ENCODE results near the gene HORMAD1.

HORMAD1 gene

GRCh38 chr1:150753416-150753815 lies 32.7 kb upstream of the HORMAD1 start:
- no peak overlapping the region for H3K4me3 ChIP-seq (replicated peaks; ENCODE audit: insufficient read depth, low read length)
- H3K27me3 ChIP-seq (ENCODE audit: insufficient read depth, poor library complexity, severe bottlenecking), result no peaks in the 10 kb centered on the region
- no peak overlapping the region for H3K27ac ChIP-seq (replicated peaks)
- DNase-seq (ENCODE audit: low read depth in 1 of 2, low spot score in 1 of 2), result no peak
- TF ChIP-seq GABPA (IDR thresholded peaks at IDR 0.05; ENCODE audit: low read depth) (no peak), SPI1 (IDR thresholded peaks at IDR 0.05; ENCODE audit: borderline replicate concordance, low read depth) (no peak), POLR2AphosphoS5 (IDR thresholded peaks at IDR 0.05; ENCODE audit: low read depth) (no peak)
- TF ChIP-seq, protein P1, sequence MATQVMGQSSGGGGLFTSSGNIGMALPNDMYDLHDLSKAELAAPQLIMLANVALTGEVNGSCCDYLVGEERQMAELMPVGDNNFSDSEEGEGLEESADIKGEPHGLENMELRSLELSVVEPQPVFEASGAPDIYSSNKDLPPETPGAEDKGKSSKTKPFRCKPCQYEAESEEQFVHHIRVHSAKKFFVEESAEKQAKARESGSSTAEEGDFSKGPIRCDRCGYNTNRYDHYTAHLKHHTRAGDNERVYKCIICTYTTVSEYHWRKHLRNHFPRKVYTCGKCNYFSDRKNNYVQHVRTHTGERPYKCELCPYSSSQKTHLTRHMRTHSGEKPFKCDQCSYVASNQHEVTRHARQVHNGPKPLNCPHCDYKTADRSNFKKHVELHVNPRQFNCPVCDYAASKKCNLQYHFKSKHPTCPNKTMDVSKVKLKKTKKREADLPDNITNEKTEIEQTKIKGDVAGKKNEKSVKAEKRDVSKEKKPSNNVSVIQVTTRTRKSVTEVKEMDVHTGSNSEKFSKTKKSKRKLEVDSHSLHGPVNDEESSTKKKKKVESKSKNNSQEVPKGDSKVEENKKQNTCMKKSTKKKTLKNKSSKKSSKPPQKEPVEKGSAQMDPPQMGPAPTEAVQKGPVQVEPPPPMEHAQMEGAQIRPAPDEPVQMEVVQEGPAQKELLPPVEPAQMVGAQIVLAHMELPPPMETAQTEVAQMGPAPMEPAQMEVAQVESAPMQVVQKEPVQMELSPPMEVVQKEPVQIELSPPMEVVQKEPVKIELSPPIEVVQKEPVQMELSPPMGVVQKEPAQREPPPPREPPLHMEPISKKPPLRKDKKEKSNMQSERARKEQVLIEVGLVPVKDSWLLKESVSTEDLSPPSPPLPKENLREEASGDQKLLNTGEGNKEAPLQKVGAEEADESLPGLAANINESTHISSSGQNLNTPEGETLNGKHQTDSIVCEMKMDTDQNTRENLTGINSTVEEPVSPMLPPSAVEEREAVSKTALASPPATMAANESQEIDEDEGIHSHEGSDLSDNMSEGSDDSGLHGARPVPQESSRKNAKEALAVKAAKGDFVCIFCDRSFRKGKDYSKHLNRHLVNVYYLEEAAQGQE (IDR thresholded peaks at IDR 0.05; ENCODE audit: insufficient replicate concordance, low read depth), result no peak
- TF ChIP-seq, protein P2, sequence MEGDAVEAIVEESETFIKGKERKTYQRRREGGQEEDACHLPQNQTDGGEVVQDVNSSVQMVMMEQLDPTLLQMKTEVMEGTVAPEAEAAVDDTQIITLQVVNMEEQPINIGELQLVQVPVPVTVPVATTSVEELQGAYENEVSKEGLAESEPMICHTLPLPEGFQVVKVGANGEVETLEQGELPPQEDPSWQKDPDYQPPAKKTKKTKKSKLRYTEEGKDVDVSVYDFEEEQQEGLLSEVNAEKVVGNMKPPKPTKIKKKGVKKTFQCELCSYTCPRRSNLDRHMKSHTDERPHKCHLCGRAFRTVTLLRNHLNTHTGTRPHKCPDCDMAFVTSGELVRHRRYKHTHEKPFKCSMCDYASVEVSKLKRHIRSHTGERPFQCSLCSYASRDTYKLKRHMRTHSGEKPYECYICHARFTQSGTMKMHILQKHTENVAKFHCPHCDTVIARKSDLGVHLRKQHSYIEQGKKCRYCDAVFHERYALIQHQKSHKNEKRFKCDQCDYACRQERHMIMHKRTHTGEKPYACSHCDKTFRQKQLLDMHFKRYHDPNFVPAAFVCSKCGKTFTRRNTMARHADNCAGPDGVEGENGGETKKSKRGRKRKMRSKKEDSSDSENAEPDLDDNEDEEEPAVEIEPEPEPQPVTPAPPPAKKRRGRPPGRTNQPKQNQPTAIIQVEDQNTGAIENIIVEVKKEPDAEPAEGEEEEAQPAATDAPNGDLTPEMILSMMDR (IDR thresholded peaks at IDR 0.05; ENCODE audit: insufficient read depth, low read length), result no peak

- Histone ChIP-seq H3K27me3 (ENCODE audit: insufficient read depth, poor library complexity, severe bottlenecking) (no peaks in the 10 kb centered on the region), H3K4me3 (replicated peaks; ENCODE audit: insufficient read depth, low read length) (no peak overlapping the region), H3K27ac (replicated peaks) (no peak overlapping the region)
- TF ChIP-seq GABPA (IDR thresholded peaks at IDR 0.05; ENCODE audit: low read depth) (no peak), POLR2AphosphoS5 (IDR thresholded peaks at IDR 0.05; ENCODE audit: low read depth) (no peak), SPI1 (IDR thresholded peaks at IDR 0.05; ENCODE audit: borderline replicate concordance, low read depth) (no peak)
- TF ChIP-seq, protein P1 (IDR thresholded peaks at IDR 0.05; ENCODE audit: insufficient replicate concordance, low read depth), result no peak
- TF ChIP-seq, protein P2 (IDR thresholded peaks at IDR 0.05; ENCODE audit: insufficient read depth, low read length), result no peak
- DNase-seq (ENCODE audit: low read depth in 1 of 2, low spot score in 1 of 2), result no peak
Measured at GRCh38 chr1:150751443-150751842, 30.7 kb upstream of the HORMAD1 start.

DNA sequence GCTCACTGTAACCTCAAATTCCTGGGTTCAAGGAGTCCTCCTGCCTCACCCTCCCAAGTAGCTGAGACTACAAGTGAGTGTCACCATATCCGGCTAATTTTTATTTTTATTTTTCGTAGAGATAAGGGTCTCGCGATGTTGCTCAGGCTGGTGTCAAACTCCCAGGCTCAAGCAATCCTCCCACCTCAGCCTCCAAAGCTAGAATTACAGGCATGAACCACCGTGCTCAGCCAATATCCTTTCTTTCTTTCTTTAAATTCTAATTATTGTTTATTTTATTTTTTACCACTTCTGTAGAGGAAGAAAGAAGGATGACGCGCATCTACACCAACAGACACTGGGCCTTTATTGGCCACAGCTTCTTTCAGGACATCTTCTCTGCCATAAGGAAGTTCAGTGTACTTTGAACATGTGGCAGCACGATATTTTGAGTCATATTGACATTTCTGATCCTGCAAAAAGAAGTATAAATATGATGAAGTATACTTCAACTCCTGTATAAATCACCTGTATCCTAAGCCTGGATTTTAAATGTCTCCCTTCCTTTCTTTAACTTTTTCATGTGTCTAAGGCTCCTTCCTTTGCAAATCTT lies 29.1 kb upstream of the HORMAD1 start:
- TF ChIP-seq POLR2AphosphoS5 (IDR thresholded peaks at IDR 0.05; ENCODE audit: low read depth), result no peak
- TF ChIP-seq, protein P2 (IDR thresholded peaks at IDR 0.05; ENCODE audit: insufficient read depth, low read length), result no peak
- TF ChIP-seq GABPA (IDR thresholded peaks at IDR 0.05; ENCODE audit: low read depth), result no peak
- TF ChIP-seq SPI1 (IDR thresholded peaks at IDR 0.05; ENCODE audit: borderline replicate concordance, low read depth), result no peak
- TF ChIP-seq, protein P1 (IDR thresholded peaks at IDR 0.05; ENCODE audit: insufficient replicate concordance, low read depth), result no peak
- H3K27me3 ChIP-seq (ENCODE audit: insufficient read depth, poor library complexity, severe bottlenecking), result no peaks in the 10 kb centered on the region
- no peak overlapping the region for H3K4me3 ChIP-seq (replicated peaks; ENCODE audit: insufficient read depth, low read length)
- no peak for DNase-seq (ENCODE audit: low read depth in 1 of 2, low spot score in 1 of 2)
- no peak overlapping the region for H3K27ac ChIP-seq (replicated peaks)
